Urinary bladder (tissue), 4 donors: ENCODE measurements around the gene GPR18. TPM values are rescaled to one million over a fixed set of nuclear protein-coding genes. Genes with fewer than 3 reads are reported as not detected.

Source experiments
- DNase-seq: peaks from one replicate; pipeline ENCODE4 v3.0.0-alpha.2; 2015; ENCODE audit errors: extremely low spot score
- H3K27ac ChIP-seq: one replicate; pipeline ENCODE4 v1.5.1; 2013; ENCODE audit warnings: low read depth, mild to moderate bottlenecking, moderate library complexity
- H3K36me3 ChIP-seq: one replicate; pipeline ENCODE4 v1.6.1; 2013; ENCODE audit warnings: mild to moderate bottlenecking, moderate library complexity; ENCODE audit not compliant: insufficient read depth
- H3K4me1 ChIP-seq: one replicate; pipeline ENCODE4 v1.6.1; 2013; ENCODE audit warnings: mild to moderate bottlenecking, moderate library complexity; ENCODE audit not compliant: insufficient read depth
- H3K4me3 ChIP-seq: one replicate; pipeline ENCODE4 v1.5.1; 2013; ENCODE audit warnings: low read depth, low read length
- WGBS: extraction: QIAGEN DNeasy Blood & Tissue Kit; methylation state at CpG from one replicate; pipeline ENCODE4 v1.1.7; 2013; 5-methylcytosine and 5-hydroxymethylcytosine counted together
- polyA plus RNA-seq: library from polyadenylated mRNA; stranded (reverse); fragments of 200-250 nt; gene quantifications from one replicate; pipeline ENCODE4 v1.2.3, GENCODE V29; 2013
- total RNA-seq: library from RNA; depleted of rRNA; stranded (reverse); fragments of >200 nt; gene quantifications from one replicate; pipeline ENCODE4 v1.2.3, GENCODE V29; 2014
- donor health status: healthy with polysubstance abuse.
- donor health status: healthy.

The GPR18 gene
- total and polyA plus RNA-seq, 2 donors: 0.63 TPM; not detected in 1

- WGBS: 92% methylated on average over 2 of the region's 2 CpGs
- H3K4me3 ChIP-seq: no peak overlapping the region
- H3K36me3 ChIP-seq: no peaks in the 10 kb centered on the region
- H3K4me1 ChIP-seq: no peaks in the 10 kb centered on the region
- H3K27ac ChIP-seq: no peak overlapping the region
- DNase-seq: no peak
Measured at GRCh38 chr13:99298056-99298455, 39.9 kb upstream of the GPR18 start.

- Histone ChIP-seq H3K36me3 (no peaks in the 10 kb centered on the region), H3K4me1 (no peaks in the 10 kb centered on the region), H3K4me3 (no peak overlapping the region), H3K27ac (no peak overlapping the region)
- no peak for DNase-seq
Measured at GRCh38 chr13:99297331-99297730, 39.2 kb upstream of the GPR18 start.

- Histone ChIP-seq H3K36me3 (no peaks in the 10 kb centered on the region), H3K4me3 (no peak overlapping the region), H3K27ac (no peak overlapping the region), H3K4me1 (no peaks in the 10 kb centered on the region)
- no peak for DNase-seq
- 83% methylated on average over 4 of the region's 4 CpGs for WGBS
Measured at GRCh38 chr13:99296398-99296797, 38.2 kb upstream of the GPR18 start.

- Histone ChIP-seq H3K4me3 (no peak overlapping the region), H3K4me1 (no peaks in the 10 kb centered on the region), H3K27ac (no peak overlapping the region), H3K36me3 (no peaks in the 10 kb centered on the region)
- WGBS: 92% methylated on average over 12 of the region's 12 CpGs
- no peak for DNase-seq
Measured at GRCh38 chr13:99295488-99296252, 37.5 kb upstream of the GPR18 start.

- no peak overlapping the region for H3K27ac ChIP-seq
- no peak for DNase-seq
- H3K4me3 ChIP-seq: no peak overlapping the region
- H3K36me3 ChIP-seq: no peaks in the 10 kb centered on the region
- H3K4me1 ChIP-seq: no peaks in the 10 kb centered on the region
- WGBS: 75% methylated on average over 7 of the region's 7 CpGs
Measured at GRCh38 chr13:99294958-99295357, 36.8 kb upstream of the GPR18 start.

- no peaks in the 10 kb centered on the region for H3K36me3 ChIP-seq
- no peak overlapping the region for H3K4me3 ChIP-seq
- no peaks in the 10 kb centered on the region for H3K4me1 ChIP-seq
- no peak for DNase-seq
- no peak overlapping the region for H3K27ac ChIP-seq
Measured at GRCh38 chr13:99294198-99294597, 36.0 kb upstream of the GPR18 start.

DNA sequence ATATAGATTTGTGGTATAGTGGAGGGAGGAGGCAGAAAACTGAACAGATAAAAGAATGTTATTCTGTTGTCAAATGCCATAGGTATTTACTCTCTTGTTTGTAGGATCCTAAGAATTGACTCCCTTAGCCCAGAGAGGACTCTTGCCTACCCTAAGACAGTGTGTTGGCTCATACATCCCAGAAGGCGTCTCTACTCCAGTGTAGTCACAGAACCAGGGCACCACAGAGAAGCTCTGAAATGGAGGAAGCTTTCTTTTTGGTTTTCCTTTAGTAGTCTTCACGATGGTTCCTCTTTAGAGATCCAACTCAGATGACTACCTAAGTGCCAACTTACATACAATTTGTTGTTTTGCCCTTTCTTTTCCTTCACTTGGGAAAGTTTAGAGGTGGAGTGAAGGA lies 35.0 kb upstream of the GPR18 start:
- H3K27ac ChIP-seq: no peak overlapping the region
- no peak overlapping the region for H3K4me3 ChIP-seq
- DNase-seq: no peak
- H3K4me1 ChIP-seq: no peaks in the 10 kb centered on the region
- no peaks in the 10 kb centered on the region for H3K36me3 ChIP-seq
- WGBS: 91% methylated on average over 2 of the region's 2 CpGs

DNA sequence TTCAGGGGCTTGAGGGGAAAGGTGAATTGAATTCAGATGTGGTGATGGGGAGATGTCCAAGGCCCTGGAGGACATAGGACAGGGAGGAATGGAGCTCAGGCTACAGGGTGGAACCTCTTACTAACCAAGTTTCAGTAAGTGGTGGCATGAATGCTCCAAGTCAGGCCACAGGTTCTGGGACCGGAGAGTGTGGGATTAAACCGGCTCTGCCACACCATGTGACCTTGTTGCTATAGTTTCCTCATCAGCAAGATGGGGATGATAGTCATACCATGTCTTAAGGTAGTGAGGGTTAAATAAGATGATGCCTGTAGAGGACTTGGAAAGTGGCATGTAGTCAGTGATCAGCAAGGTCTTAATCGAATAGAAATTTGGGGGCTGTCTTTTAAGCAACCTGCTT lies 32.7 kb upstream of the GPR18 start:
- H3K36me3 ChIP-seq: no peaks in the 10 kb centered on the region
- 69% methylated on average over 3 of the region's 3 CpGs for WGBS
- no peak overlapping the region for H3K27ac ChIP-seq
- no peak for DNase-seq
- H3K4me3 ChIP-seq: no peak overlapping the region
- H3K4me1 ChIP-seq: no peaks in the 10 kb centered on the region

- Histone ChIP-seq H3K4me3 (no peak overlapping the region), H3K27ac (no peak overlapping the region), H3K36me3 (no peaks in the 10 kb centered on the region), H3K4me1 (no peaks in the 10 kb centered on the region)
- no peak for DNase-seq
- WGBS: 80% methylated on average over 7 of the region's 7 CpGs
Measured at GRCh38 chr13:99289674-99290337, 31.6 kb upstream of the GPR18 start.

- no peaks in the 10 kb centered on the region for H3K4me1 ChIP-seq
- H3K27ac ChIP-seq: no peak overlapping the region
- DNase-seq: no peak
- H3K36me3 ChIP-seq: no peaks in the 10 kb centered on the region
- WGBS: 62% methylated on average over 2 of the region's 2 CpGs
- H3K4me3 ChIP-seq: no peak overlapping the region
Measured at GRCh38 chr13:99289271-99289670, 31.1 kb upstream of the GPR18 start.

- no peak overlapping the region for H3K4me3 ChIP-seq
- DNase-seq: no peak
Measured at GRCh38 chr13:99288089-99288488, 29.9 kb upstream of the GPR18 start.

GRCh38 chr13:99287551-99287950 lies 29.4 kb upstream of the GPR18 start:
- Histone ChIP-seq H3K4me1 (no peaks in the 10 kb centered on the region), H3K27ac (no peak overlapping the region), H3K36me3 (no peaks in the 10 kb centered on the region), H3K4me3 (no peak overlapping the region)
- no peak for DNase-seq
- WGBS: 54% methylated on average over 4 of the region's 4 CpGs

More at GRCh38 chr13:99288089-99288488, 29.9 kb upstream of the GPR18 start:
- H3K36me3 ChIP-seq: no peaks in the 10 kb centered on the region
- H3K4me1 ChIP-seq: no peaks in the 10 kb centered on the region
- no peak overlapping the region for H3K27ac ChIP-seq
- WGBS: 65% methylated on average over 2 of the region's 2 CpGs

GRCh38 chr13:99285432-99286182 lies 27.4 kb upstream of the GPR18 start:
- 64% methylated on average over 10 of the region's 10 CpGs for WGBS
- Histone ChIP-seq H3K4me3 (no peak overlapping the region), H3K27ac (no peak overlapping the region), H3K36me3 (no peaks in the 10 kb centered on the region), H3K4me1 (no peaks in the 10 kb centered on the region)
- DNase-seq: no peak
